GM10248 (cell line): ENCODE measurements around the gene UBE2D2.

Source experiments
- CTCF ChIA-PET: fragments of 300-600 bp; sonication (Branson Sonifier 250); formaldehyde crosslinking; extraction: SDS; loops from one replicate; lab custom pipeline; 2021; ENCODE audit warnings: antibody characterized with exemption; lab: Yijun Ruan, JAX
- POLR2A ChIA-PET: fragments of 350-650 bp; sonication (Branson Sonifier 250); formaldehyde crosslinking; extraction: SDS; loops from one replicate; lab custom pipeline; 2020; ENCODE audit warnings: antibody characterized with exemption; lab: Yijun Ruan, JAX
- DNase-seq: peaks from one replicate; pipeline ENCODE4 v3.0.0; 2012; ENCODE audit errors: extremely low spot score
- TF ChIP-seq, protein P1 (sequence below): IDR thresholded peaks from 2 replicates; pipeline ENCODE4 v1.5.1; 2012; ENCODE audit warnings: mild to moderate bottlenecking, low read depth; ENCODE audit errors: extremely low read depth, missing control alignments, control extremely low read depth

Gene UBE2D2

DNA sequence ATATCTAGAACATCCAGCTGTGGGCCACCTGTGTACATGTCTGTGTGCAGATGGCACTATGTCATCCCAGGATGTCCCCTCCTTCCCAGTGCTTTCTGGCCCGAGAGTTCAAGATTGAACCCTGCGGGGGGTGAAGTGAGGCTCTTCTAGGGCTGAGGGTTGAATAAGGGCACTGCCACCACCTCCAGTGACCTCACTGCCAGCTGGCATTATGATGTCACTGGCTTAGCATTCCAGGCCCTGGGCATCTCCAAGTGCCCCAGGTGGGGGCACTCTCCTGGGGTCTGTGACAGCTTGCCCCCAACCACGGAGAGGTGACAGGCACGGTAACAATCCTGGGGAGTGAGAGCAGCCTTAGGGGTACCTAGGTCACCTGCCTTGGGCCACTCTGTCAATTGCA is 114.1 kb downstream of the UBE2D2 start:
- no peak for DNase-seq
- ChIA-PET CTCF (interaction anchor here (0.8 to 5.6 kb wide), 9 partner anchors 15 to 101 kb away, joined by 3 to 35 read pairs (median 4); no protein-coding TSS in a partner anchor), POLR2A (no interaction called here)
- TF ChIP-seq, protein P1, sequence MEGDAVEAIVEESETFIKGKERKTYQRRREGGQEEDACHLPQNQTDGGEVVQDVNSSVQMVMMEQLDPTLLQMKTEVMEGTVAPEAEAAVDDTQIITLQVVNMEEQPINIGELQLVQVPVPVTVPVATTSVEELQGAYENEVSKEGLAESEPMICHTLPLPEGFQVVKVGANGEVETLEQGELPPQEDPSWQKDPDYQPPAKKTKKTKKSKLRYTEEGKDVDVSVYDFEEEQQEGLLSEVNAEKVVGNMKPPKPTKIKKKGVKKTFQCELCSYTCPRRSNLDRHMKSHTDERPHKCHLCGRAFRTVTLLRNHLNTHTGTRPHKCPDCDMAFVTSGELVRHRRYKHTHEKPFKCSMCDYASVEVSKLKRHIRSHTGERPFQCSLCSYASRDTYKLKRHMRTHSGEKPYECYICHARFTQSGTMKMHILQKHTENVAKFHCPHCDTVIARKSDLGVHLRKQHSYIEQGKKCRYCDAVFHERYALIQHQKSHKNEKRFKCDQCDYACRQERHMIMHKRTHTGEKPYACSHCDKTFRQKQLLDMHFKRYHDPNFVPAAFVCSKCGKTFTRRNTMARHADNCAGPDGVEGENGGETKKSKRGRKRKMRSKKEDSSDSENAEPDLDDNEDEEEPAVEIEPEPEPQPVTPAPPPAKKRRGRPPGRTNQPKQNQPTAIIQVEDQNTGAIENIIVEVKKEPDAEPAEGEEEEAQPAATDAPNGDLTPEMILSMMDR = no peak

DNA sequence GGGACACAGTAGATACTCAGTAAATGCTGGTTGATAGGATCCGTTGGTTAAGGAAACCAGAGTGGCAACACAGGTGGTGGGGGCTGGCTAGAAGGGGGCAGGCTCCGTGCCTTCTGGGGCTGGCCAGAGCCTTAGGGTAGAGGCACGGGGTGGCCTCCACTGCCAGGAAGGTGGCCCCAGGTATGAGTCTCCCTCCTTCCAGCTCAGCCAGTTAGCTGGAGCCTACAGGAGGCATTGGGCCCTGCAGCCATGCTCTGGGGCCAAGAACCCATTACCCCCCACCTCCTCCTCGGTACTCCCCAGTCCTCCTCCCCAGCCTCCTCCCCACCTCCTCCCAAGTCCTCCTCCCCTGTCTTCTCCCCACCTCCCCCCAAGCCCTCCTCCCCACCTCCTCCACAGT is 114.7 kb downstream of the UBE2D2 start:
- ChIA-PET CTCF (interaction anchor here (0.8 to 5.6 kb wide), 7 partner anchors 14 to 101 kb away, joined by 3 to 35 read pairs (median 3); no protein-coding TSS in a partner anchor), POLR2A (no interaction called here)
- no peak for DNase-seq
- TF ChIP-seq, protein P1 = no peak

DNA sequence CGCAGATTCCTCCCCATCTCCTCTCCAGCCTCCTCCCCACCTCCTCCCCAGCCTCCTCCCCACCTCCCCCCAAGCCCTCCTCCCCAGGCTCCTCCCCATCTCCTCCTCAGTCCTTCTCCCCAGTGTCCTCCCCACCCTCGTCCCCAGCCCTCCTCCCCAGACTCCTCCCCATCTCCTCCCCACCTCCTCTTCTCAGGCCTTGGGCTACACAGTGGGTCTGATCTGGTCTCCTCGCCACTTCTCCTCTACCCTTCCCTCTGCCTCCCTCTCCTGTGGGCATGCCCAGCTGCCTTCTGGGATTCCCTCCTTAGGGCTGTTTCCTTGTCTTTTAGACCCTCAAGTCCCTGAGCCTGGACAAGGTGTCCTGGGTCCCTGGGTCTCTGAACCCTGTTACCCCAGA is 115.3 kb downstream of the UBE2D2 start:
- CTCF ChIA-PET = interaction anchor here (0.9 to 5.6 kb wide), 5 partner anchors 15 to 99 kb away, joined by 3 to 35 read pairs (median 3); no protein-coding TSS in a partner anchor
- POLR2A ChIA-PET = no interaction called here
- TF ChIP-seq, protein P1 = no peak
- no peak for DNase-seq

DNA sequence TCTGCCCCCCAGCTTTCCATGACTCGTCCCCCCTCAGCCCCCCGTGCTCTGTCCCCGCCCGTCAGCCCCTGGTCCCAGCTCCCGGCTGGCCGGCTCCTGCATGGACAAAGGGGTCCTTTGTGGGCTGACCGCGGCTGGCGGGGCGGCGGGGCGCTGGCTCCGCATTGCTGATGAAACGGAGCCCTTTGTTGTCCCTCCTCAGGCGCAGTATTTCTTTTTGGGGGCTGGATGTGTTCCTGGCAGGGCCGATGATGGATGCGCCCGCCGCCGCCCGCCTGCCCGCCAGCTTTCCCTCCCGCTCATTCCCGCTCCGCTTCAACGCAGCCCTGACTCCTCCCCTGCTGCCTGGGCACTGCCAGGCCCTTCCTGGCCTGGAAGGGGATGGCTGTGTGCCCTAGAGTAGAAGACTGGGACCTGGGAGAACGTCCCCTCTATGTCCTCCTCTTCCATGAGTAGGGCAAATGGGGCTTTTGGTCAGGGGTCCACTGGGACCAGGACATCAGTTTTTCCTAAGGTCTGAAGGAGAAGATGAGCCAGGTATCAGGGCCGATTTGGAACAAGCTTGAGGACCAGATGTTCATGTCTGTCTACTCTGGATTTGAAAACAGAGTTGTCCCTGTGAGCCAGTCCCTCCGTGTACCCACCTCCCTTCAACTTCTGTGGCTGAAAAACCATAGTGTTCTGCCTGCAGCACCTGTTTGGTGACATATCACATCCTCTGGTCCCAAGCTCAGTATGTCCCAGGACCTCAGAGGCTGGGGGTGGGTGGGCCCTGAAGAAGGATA is 116.0 kb downstream of the UBE2D2 start:
- no peak for DNase-seq
- CTCF ChIA-PET = interaction anchor here (0.9 to 5.6 kb wide), 8 partner anchors 11 to 110 kb away, joined by 3 to 35 read pairs (median 4); no protein-coding TSS in a partner anchor
- POLR2A ChIA-PET = no interaction called here
- TF ChIP-seq, protein P1 = no peak
